Colonic mucosa (tissue), 4 donors: ENCODE results near the gene LAMB4. TPM values are rescaled to one million over a fixed set of nuclear protein-coding genes. Genes with fewer than 3 reads are reported as not detected.

Source experiments
- DNase-seq: peaks from one replicate; pipeline ENCODE4 v3.0.0-alpha.2; 2020
- H3K27ac ChIP-seq: fragments of 200-600 bp; one replicate; pipeline ENCODE4 v1.8.0; 2021
- H3K27me3 ChIP-seq: fragments of 200-600 bp; one replicate; pipeline ENCODE4 v1.8.0; 2021
- H3K36me3 ChIP-seq: fragments of 200-600 bp; one replicate; pipeline ENCODE4 v1.8.0; 2021
- H3K4me1 ChIP-seq: fragments of 200-600 bp; one replicate; pipeline ENCODE4 v1.8.0; 2021; ENCODE audit warnings: mild to moderate bottlenecking
- H3K4me3 ChIP-seq: fragments of 200-600 bp; one replicate; pipeline ENCODE4 v1.8.0; 2021
- H3K9ac ChIP-seq, 2 donors: one replicate each; pipeline ENCODE4 v1.7.0; 2013; ENCODE audit warnings: control low read depth in 2 of 2, low read depth in 2 of 2, low read length in 2 of 2
- H3K9me3 ChIP-seq: fragments of 200-600 bp; one replicate; pipeline ENCODE4 v1.8.0; 2021
- intact Hi-C: fragments of 100-400 bp; cut with DNase I; formaldehyde crosslinking; loops from one replicate; pipeline ENCODE4 v1.14.1; 2022
- total RNA-seq, 2 donors: library from RNA; stranded (reverse); fragmentation: NEBNext Ultra II Directional in 1 of 2; extraction: Animal tissue kit (Norgen Biotek cat#: 25700) in 1 of 2; gene quantifications; one replicate each; pipeline ENCODE4 v1.2.1, GENCODE V29; 2021
- TF ChIP-seq, protein P1 (sequence below): fragments of 200-600 bp; IDR thresholded peaks from one replicate; pipeline ENCODE4 v1.8.0; 2022; ENCODE audit warnings: antibody characterized with exemption, mild to moderate bottlenecking
- donor health status: healthy.
- donor health status: DM: no; HTN: no; CAD: no.
- donor health status: DM: no; HTN: no; CAD: no.

The LAMB4 gene
- total RNA-seq, 2 donors from 2014 or later = 0.27 TPM; not detected in 1

GRCh38 chr7:108051454-108051853, 78.7 kb downstream of the LAMB4 start:
- H3K27me3 ChIP-seq = no peaks in the 10 kb centered on the region
- intact Hi-C loops = no loop called here
- H3K36me3 ChIP-seq = no peaks in the 10 kb centered on the region
- no peak overlapping the region for H3K27ac ChIP-seq
- H3K9me3 ChIP-seq = no peaks in the 10 kb centered on the region
- no peak overlapping the region for H3K4me3 ChIP-seq
- H3K4me1 ChIP-seq = no peaks in the 10 kb centered on the region
- H3K9ac ChIP-seq = no peak overlapping the region
- TF ChIP-seq, protein P1, sequence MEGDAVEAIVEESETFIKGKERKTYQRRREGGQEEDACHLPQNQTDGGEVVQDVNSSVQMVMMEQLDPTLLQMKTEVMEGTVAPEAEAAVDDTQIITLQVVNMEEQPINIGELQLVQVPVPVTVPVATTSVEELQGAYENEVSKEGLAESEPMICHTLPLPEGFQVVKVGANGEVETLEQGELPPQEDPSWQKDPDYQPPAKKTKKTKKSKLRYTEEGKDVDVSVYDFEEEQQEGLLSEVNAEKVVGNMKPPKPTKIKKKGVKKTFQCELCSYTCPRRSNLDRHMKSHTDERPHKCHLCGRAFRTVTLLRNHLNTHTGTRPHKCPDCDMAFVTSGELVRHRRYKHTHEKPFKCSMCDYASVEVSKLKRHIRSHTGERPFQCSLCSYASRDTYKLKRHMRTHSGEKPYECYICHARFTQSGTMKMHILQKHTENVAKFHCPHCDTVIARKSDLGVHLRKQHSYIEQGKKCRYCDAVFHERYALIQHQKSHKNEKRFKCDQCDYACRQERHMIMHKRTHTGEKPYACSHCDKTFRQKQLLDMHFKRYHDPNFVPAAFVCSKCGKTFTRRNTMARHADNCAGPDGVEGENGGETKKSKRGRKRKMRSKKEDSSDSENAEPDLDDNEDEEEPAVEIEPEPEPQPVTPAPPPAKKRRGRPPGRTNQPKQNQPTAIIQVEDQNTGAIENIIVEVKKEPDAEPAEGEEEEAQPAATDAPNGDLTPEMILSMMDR = no peak
- no peak for DNase-seq

DNA sequence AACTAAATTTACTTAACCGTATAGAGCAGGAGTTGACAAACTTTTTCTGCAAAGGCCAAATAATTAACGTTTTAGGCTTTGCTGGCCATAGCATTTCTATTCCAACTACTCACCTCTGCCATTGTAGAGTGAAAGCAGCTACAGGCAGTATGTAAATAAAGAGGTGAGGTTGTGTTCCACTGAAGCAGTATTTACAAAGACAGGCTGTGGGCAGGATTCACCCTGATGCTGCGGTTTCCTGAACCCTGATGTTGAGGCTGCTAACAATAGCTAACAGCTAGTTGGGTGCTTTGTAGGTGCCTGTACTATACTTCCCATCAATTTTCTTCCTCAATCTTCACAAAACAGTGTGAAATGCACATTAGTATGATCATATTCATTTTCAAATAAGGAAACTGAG, 80.2 kb downstream of the LAMB4 start:
- H3K9me3 ChIP-seq = no peaks in the 10 kb centered on the region
- no peak overlapping the region for H3K27ac ChIP-seq
- no peak overlapping the region for H3K9ac ChIP-seq
- no peaks in the 10 kb centered on the region for H3K4me1 ChIP-seq
- TF ChIP-seq, protein P1 = no peak
- no peak for DNase-seq
- intact Hi-C loops = no loop called here
- H3K27me3 ChIP-seq = no peaks in the 10 kb centered on the region
- no peak overlapping the region for H3K4me3 ChIP-seq
- H3K36me3 ChIP-seq = no peaks in the 10 kb centered on the region

- no peak for DNase-seq
- TF ChIP-seq, protein P1 = no peak
- Histone ChIP-seq H3K9me3 (no peaks in the 10 kb centered on the region), H3K27ac (no peak overlapping the region), H3K36me3 (no peaks in the 10 kb centered on the region), H3K27me3 (no peaks in the 10 kb centered on the region), H3K4me3 (no peak overlapping the region), H3K4me1 (no peaks in the 10 kb centered on the region), H3K9ac (no peak overlapping the region)
- intact Hi-C loops = no loop called here
Observed at GRCh38 chr7:108048422-108048821, 81.7 kb downstream of the LAMB4 start.

GRCh38 chr7:108046952-108047506, 83.1 kb downstream of the LAMB4 start:
- H3K36me3 ChIP-seq = no peaks in the 10 kb centered on the region
- TF ChIP-seq, protein P1 = no peak
- no peaks in the 10 kb centered on the region for H3K9me3 ChIP-seq
- no peak overlapping the region for H3K9ac ChIP-seq
- H3K27ac ChIP-seq = no peak overlapping the region
- intact Hi-C loops = no loop called here
- H3K4me1 ChIP-seq = no peaks in the 10 kb centered on the region
- DNase-seq = no peak
- H3K4me3 ChIP-seq = no peak overlapping the region
- H3K27me3 ChIP-seq = no peaks in the 10 kb centered on the region

GRCh38 chr7:108045669-108046068, 84.5 kb downstream of the LAMB4 start:
- Histone ChIP-seq H3K9ac (no peak overlapping the region), H3K36me3 (no peaks in the 10 kb centered on the region), H3K4me3 (no peak overlapping the region), H3K4me1 (no peaks in the 10 kb centered on the region), H3K27me3 (no peaks in the 10 kb centered on the region), H3K9me3 (no peaks in the 10 kb centered on the region), H3K27ac (no peak overlapping the region)
- TF ChIP-seq, protein P1 = no peak
- DNase-seq = no peak
- intact Hi-C loops = no loop called here
